Measurements from ENCODE around the gene KRTAP25-1. TPM values are rescaled to one million over a fixed set of nuclear protein-coding genes. Genes with fewer than 3 reads are reported as not detected.

Gene KRTAP25-1
- not detected in 2 replicates for total RNA-seq

GRCh38 chr21:30289215-30289614 is at the start of gene KRTAP25-1:
Gene KRTAP25-1, minus strand, starts transcription at chr21:30289514. Its CDS starts 24 bp downstream, at chr21:30289490.

GRCh38 chr21:30337276-30337744 is 48.0 kb upstream of the KRTAP25-1 start, which contains the start of gene KRTAP27-1:
Gene KRTAP27-1, minus strand, starts transcription at chr21:30337694. Its CDS starts 26 bp downstream, at chr21:30337668.

GRCh38 chr21:30320215-30320614 is 30.9 kb upstream of the KRTAP25-1 start, which contains the start of gene KRTAP26-1:
Gene KRTAP26-1, minus strand, starts transcription at chr21:30320315. Its CDS starts 280 bp downstream, at chr21:30320035.

GRCh38 chr21:30282850-30283249 is 6.5 kb downstream of the KRTAP25-1 start, which contains the start of gene KRTAP24-1:
Gene KRTAP24-1, minus strand, starts transcription at chr21:30282950. Its CDS starts 18 bp downstream, at chr21:30282932.

Other genes with a start within 250 kb of the KRTAP25-1 start
- not detected in 2 replicates for gene CLDN17, start 122.7 kb downstream of the KRTAP25-1 start, total RNA-seq
- not detected in 2 replicates for gene CLDN8, start 73.4 kb downstream of the KRTAP25-1 start, total RNA-seq
- gene KRTAP24-1, start 6.6 kb downstream of the KRTAP25-1 start, total RNA-seq = not detected in 2 replicates
- not detected in 2 replicates for gene KRTAP26-1, start 30.8 kb upstream of the KRTAP25-1 start, total RNA-seq
- gene KRTAP27-1, start 48.2 kb upstream of the KRTAP25-1 start, total RNA-seq = not detected in 2 replicates
- gene KRTAP23-1, start 59.1 kb upstream of the KRTAP25-1 start, total RNA-seq = not detected in 2 replicates
- not detected in 2 replicates for gene KRTAP13-2, start 82.8 kb upstream of the KRTAP25-1 start, total RNA-seq
- not detected in 2 replicates for gene KRTAP13-1, start 106.5 kb upstream of the KRTAP25-1 start, total RNA-seq
- not detected in 2 replicates for gene KRTAP13-3, start 136.4 kb upstream of the KRTAP25-1 start, total RNA-seq
- not detected in 2 replicates for gene KRTAP13-4, start 140.7 kb upstream of the KRTAP25-1 start, total RNA-seq
- not detected in 2 replicates for gene KRTAP15-1, start 150.8 kb upstream of the KRTAP25-1 start, total RNA-seq
- gene KRTAP19-1, start 190.9 kb upstream of the KRTAP25-1 start, total RNA-seq = not detected in 2 replicates
- gene KRTAP19-2, start 197.9 kb upstream of the KRTAP25-1 start, total RNA-seq = not detected in 2 replicates
- gene KRTAP19-3, start 202.5 kb upstream of the KRTAP25-1 start, total RNA-seq = not detected in 2 replicates
- not detected in 2 replicates for gene KRTAP19-4, start 207.7 kb upstream of the KRTAP25-1 start, total RNA-seq
- gene KRTAP19-5, start 212.6 kb upstream of the KRTAP25-1 start, total RNA-seq = not detected in 2 replicates

All from endothelial cell of coronary artery (primary cell).